Measurements from ENCODE around the gene TPTE2.

GRCh38 chr13:19606737-19607136 is 45.4 kb upstream of the TPTE2 start:
- TF ChIP-seq POLR2AphosphoS5 (IDR thresholded peaks at IDR 0.05) (no peak), CTCF (IDR thresholded peaks at IDR 0.05) (no peak)
